Astrocyte (in vitro differentiated cells and primary cell): ENCODE measurements around the gene PGGHG.

ENCODE experiments used
- CTCF ChIP-seq: IDR thresholded peaks from 2 replicates; pipeline ENCODE4 v1.5.1; 2011; ENCODE audit warnings: low read depth, mild to moderate bottlenecking, inconsistent platforms, low read length, moderate library complexity; ENCODE audit not compliant: insufficient read depth
- EZH2 ChIP-seq: IDR thresholded peaks from 2 replicates; pipeline ENCODE4 v1.6.1; 2012; ENCODE audit warnings: mild to moderate bottlenecking, low read length, inconsistent platforms; ENCODE audit not compliant: insufficient read depth

- no peak for TF ChIP-seq EZH2
- no peak for TF ChIP-seq CTCF
These were observed 25.0 kb downstream of the PGGHG start, which contains the start of gene IFITM1 for GRCh38 chr11:313787-314553.
